GM18511 (cell line): Measurements from ENCODE around the gene SETD4.
A peak's percentile ranks its signal among the peaks of the same experiment; 100 is the strongest.

Experiments used
- ATAC-seq: cut with Tn5 transposase; IDR thresholded peaks from one replicate; pipeline ENCODE4 v1.9.1; 2021; ENCODE audit warnings: mild to moderate bottlenecking, moderate library complexity; ENCODE audit not compliant: unreplicated experiment

Gene SETD4

DNA sequence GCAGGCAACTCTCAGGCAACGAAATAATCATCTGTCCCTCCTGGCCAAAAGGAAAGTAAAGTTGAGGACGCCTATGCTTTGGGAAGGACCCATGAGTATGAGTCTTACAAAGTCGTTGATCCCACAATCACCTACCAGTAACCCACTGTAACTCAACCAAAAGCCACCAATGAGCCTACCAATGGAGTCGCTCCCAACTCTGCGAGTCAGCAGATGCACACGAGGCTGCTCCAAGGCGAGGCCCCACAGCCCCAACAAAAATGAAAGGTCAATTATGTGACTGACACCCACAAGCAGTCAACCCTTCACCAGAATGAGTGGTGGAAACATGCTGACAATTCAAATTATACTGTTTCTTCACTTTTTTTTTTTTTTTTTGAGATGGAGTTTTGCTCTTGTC is 12.0 kb downstream of the SETD4 start:
- no peak for ATAC-seq

DNA sequence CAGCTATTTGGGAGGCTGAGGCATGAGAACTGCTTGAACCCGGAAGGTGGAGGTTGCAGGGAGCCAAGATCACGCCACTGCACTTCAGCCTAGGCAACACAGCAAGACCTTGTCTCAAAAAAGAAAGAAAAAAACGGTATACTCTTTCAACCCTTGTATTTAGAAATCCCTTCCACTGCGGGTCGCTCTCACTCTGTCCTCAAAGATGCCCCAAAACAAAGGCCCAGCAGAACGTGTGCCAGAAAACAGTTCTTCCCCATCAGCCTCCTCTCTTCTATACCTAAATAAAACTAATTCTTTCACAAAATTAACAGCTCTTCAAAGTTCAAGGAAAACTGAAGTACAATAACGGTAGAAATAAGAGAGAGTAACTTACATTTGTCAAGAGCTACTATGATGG is 13.2 kb downstream of the SETD4 start:
- ATAC-seq, result no peak

DNA sequence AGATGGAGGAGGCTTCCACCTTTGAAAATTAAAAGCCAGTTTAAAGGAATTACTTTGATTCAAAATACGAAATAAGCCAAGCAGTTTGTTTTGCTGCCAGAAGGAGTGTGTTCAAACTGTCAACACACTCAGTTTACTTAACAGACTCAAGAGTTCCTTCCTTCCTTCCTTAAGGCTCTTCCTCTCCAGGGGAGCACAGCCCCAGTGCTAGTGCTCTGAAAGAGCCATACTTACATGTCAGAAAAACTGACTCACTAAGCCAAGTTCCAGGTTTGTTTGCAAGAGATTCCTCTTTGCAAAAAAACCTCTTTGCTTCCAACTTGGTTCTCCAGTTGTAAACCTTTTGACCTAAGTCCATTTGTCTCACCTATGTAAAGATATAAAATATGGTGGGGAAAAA is 14.3 kb downstream of the SETD4 start:
- no peak for ATAC-seq

DNA sequence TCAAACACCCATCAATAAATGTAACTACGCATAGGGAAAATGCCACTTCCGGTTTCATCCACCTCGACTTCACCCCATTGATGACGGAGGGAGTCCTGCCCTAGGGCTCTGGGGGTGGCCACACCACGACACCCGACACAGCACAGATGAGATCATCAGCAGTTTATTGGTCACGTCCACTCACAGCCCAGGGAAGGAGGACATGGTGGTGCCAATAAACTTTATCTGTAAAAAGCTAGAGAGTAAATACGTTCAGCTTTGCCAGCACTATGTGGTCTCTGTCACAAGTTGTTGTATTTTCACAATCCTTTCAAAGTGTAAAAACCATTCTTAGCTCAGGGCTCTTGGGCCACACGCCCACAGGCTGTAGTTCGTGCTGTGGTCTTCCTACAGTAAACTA is 16.3 kb downstream of the SETD4 start:
- ATAC-seq, result no peak

DNA sequence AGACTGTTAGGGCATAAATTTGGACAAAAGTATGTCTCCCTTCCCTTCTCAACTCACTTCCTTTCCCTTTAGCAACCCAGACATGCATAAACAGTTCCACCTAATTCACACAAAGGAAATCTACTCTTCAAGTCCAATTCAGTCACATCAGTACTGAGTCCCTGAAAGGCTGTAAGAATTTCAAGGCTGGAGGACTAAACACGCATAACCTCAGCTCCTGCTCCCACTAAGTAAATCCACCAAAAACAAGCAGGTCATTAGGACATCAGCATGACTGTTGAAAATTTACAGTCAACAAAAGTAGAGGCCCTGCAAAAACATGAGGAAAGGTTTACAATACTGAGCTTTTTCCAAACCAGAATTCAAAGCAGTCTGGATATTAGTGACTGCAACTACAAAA is 18.4 kb downstream of the SETD4 start:
- ATAC-seq, result no peak

DNA sequence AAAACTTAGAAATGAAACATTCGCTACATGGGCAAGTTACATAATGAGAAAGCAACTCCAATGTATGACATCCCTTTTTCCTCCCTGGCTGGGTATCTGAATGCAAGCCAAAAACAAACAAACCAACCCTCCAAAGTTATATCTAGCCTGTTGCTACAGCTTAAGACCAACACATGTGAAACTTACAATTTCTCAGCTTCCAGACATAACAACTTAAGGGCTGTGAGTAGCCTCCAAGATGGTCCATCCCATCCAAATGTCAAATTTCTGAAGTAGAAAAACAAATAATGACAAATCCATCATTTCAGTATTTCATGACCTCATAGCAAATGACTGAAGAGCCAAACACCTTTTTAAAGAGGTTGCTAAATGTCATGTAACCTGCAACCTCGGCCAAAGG is 19.9 kb downstream of the SETD4 start:
- no peak for ATAC-seq

DNA sequence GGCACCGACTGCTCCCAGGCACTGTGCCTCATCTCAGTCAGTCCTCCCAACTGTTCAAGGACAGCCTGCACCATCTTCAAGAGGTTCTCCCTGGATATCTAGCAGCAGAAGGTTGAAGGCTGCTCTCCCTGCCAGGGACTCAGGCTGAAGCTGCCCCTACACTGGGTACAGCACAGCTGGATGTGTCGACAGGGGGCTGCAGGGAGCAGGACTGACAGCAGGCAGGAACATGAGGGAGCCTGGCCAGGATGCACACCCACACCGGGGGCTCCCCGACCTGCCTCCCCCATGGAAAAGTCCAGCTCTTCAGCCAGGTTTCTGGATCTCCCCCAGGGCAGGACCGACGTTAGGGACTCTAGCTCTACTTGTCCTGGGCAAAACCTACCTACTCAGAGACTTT is 20.5 kb downstream of the SETD4 start:
- ATAC-seq, result no peak

DNA sequence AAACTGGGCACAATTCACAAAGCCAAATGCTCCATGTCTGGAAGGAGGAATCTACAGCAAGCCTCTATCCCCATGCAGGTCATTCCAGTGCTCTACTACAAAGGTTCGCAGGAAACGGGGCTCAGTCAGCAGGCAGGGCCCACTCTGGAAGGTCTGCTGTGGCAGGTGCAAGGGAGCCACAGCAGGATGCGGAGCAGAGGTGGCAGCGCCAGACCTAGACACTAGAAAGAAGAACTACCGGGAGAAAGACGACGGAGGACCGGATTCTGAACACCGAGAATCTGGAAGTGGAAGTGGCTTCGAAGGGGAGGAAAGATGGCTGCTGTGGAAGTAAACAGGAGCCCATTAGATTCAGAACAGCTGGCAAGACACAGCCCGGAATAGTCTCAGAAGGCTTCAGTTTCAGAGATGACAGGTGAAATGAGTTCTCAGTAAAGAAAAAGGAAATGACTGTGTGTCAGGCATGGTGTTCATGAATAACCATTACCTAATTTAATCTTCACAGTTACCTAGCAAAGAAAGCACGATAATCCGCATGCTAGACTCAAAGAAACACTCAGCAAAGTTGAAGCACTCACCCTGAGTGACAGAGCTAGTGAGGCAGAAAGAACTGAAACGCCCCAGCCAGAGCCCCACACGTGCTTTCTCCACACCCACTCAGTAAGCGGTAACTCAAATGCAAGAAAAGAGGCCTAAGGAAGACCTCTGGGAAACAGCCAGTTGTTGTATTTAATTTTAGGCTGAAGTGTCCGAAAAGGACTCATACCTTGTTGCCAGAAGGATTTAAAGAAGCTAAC is 21.4 kb downstream of the SETD4 start:
- ATAC-seq, result no peak

DNA sequence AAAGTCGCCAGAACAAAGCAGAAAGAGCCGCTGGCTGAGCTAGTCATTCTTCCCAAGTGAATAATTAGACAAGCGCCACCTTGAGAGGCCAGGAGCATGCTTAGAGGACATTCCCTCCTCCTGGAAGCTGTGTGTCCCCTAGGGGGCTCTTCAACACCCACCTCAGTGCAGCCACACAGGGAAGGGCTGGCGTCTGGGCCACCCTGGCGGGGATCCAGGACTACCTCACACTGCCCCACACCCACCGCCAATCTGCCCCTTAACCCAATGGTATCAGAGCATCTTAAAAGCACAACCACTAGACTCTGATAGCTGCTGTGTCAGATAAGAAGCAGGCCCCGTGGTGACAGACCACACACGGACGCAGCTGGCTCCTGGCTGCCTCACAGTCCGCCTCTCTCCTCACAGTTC is 24.9 kb downstream of the SETD4 start:
- no peak for ATAC-seq

DNA sequence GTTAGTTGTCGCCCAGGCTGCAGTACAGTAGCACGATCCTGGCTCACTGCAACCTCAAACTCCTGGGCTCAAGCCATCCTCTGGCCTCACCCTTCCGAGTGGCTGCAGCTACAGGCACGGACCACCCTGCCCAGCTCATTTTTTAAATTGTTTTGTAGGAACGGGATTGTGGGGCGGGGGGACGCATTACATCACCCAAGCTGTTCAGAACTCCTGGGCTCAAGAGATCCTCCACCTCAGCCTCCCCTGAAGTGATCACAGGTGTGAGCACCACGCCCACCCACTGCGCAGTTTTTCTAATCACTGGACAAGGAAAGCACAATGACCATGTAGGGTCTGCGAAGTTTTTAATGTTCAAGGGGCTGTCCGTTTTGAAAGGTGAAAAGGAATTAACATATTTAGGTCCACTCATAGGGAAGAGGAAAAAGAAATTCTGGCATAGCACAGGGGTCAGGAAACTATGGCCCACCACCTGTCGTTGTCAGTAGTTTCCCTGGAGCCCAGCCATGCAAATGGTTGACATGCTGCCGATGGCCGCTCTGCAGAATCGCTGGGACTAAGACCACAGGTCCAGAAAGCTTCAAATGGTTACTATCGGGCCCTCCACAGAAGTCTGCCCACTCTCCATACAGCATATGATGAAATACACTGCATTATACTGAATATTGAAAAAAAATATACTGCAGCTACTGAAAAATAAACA is 26.0 kb downstream of the SETD4 start:
- no peak for ATAC-seq

DNA sequence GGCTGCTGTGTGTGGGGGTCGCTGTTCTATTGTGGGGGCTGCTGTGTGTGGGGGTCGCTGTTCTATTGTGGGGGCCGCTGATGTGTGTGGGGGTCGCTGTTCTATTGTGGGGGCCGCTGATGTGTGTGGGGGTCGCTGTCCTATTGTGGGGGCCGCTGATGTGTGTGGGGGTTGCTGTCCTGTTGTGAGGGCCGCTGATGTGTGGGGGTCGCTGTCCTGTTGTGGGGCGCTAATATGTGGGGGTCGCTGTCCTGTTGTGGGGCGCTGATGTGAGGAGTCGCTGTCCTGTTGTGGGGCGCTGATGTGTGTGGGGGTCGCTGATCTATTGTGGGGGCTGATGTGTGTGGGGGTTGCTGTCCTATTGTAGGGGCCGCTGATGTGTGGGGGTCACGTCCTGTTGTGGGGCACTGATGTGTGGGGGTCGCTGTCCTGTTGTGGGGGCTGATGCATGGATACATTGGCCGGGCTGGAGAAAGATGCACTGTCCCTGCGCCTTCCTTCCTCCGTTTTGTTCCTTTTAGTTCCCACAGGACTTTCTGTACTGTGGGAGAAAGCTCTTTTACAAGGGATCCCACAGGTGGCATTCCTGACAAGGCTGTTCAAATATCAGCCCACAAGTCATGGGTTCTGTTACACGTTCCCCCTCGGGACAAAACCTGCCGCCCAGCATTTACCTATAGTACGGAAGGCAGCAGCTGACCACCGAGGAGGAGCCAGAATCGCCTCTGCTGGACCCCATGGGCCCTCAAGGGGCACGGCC is 27.5 kb downstream of the SETD4 start:
- ATAC-seq, result no peak

DNA sequence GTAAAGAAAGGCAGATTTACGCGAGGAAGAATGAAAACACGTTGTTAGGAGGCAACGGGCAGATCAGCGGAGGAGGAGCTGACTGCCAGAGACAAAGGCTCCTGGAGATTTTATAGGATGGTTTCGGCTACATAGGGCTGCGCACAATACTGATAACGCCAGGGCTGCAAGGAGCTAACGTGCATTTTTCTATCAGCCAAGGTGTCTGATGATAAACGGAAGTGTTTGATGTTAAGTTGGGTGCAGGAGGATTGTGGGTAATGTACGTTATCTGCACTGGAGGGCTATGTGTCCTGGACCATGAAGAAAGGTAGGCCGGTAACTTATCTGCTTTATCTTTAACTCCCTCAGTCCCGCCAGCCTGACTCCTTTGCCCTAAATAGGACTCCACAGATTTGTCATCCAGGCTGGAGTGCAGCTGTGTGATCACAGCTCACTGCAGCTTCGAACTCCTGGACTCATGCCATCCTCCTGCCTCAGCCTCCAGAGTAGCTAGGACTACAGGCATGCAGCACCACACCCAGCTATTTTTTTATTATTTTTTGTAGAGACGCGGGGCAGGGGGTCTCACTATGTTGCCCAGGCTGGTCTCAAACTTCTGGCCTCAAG is 29.6 kb downstream of the SETD4 start:
- no peak for ATAC-seq

DNA sequence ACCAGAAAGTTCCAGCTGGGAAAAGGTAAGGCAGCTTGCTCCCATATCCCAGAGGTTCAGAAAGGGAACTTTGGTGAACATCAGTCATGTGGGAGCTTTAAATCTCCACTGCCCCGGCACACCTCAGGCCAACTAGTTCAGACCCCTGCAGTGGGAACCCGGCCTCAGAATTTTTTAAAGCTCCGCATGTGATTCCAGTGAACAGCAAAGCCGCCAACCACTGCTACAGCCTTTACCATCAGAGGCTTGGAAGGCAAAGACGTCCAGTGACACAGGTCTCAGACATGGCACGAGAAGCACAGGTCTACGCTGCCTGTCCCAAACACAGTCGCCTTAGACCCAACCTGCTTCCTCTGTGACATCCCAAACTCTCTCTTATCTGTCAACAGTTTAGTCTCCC is 31.0 kb downstream of the SETD4 start:
- no peak for ATAC-seq

DNA sequence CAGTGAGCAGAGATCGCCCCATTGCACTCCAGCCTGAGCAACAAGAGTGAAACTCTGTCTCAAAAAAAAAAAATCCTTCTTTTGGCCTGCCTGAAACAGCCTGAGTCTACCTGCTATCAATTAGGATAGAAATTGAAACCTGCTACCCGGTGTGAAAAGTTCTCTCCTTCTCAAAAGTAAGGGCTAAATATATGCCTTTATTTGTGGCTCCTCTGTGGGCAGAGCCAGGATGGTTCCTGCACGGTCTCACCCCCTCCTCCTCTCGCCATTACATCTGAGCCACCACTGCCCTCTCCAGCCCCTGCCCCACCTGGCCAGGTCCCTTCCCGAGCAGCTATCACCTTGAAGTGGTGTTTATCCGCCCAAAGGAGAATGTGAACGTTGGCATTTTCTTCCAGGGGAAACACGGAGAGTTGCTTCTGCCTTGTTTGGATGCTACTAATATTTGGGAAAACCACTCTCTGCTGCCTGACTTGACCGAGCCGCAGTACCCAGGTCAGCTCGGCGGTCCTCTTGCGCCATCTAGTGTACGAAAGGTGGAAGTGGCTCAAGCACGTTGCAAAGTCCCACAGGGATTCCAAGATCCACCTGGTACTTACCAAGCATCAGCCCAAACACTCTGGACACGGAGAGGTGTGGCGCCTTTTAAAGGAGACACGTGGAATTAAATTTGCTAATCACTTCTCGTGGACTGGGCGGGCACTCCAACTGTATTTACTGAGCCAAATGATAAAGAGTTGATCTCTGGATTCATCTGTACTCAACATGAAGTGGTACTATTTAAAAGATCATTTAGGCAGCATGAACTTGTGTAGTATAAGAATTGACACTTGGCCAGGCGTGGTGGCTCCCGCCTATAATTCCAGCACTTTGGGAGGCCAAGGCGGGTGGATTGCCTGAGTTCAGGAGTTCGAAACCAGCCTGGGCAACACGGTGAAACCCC is 31.9 kb downstream of the SETD4 start:
- ATAC-seq, result peak; percentile 84

DNA sequence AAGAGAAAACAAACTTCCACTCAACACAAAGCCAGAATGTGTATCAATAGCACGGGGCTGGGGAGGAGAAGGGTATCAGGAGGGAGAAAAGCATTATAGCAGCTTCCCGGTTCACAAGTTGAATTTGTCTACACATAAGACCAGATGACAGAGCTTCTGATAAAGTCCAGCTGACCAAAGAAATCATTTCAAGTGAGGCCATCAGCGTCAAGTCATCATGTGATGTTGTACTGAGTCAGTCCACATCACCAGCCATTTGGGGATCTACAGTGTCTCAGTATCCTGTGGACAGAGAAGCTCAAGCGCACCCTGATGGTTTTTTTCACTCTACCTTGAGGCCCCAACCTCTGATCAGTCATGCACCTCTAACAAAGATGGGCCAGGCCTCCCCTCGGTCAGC is 33.0 kb downstream of the SETD4 start:
- ATAC-seq, result no peak

DNA sequence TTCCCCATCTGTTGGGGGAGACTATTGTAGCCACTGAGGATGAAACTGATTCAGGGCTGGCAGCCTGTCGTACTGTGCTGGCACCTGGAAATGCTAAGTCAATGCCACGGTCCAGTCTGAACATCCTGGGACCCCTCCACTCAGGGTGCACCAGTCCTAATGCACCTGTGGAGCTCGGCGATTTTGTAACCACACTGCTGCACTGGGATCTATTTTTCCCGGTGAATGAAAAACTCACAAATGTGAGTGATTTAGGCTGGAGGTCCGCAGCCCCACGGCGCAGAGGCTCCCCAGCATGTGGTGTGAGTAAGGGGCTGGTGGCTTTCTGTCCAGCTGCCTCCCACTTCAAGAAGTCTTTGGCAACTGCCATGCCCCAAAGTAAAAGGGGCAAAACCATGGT is 35.5 kb downstream of the SETD4 start:
- no peak for ATAC-seq

DNA sequence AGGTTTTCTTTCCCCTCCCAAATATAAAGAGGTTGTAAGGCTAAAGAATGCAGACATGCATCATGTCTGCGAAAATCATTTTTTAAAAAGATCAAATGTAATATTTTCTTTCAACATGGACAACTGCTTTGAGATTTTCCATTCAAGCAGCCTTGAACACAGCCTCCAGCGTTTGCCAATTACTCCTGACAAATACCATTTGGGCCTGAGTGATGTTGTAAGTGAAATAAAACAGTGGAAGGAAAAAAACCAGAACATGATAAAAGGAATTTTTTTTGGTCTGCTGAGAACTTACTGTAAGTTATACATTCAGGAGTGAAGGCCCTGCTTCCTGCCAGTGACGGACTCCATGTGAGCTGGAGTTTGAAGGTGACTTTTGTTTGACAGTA is 37.2 kb downstream of the SETD4 start:
- ATAC-seq, result no peak

DNA sequence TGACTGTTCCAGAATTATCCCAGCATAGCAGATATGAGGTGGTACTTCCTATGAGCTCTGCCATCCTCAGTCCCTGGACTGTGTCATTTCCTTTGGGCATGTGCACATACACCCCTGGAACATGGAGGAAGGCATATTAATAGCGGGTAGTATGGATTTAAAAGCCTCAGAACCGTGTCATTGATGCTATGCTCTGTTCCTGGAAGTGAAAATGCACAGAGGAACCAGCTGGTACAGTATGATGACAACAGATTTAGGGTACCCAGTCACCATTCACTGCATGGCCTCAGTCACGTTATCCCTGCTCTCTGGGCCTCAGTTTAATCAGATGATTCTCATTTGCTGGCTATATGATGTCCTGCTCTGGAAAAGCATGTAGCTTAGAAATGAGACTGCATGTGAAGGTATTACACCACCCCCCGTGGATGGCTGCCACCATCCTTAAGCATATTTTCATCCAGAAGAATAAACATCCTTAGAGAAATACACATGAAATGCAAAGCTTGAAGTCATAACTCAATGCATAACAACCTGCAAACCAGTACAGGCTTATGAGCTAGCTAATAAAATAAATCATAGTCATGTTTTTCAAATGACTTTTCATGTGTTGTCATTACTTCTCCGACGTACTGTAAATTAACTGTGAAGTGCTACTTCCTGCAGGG is 37.8 kb downstream of the SETD4 start:
- no peak for ATAC-seq

DNA sequence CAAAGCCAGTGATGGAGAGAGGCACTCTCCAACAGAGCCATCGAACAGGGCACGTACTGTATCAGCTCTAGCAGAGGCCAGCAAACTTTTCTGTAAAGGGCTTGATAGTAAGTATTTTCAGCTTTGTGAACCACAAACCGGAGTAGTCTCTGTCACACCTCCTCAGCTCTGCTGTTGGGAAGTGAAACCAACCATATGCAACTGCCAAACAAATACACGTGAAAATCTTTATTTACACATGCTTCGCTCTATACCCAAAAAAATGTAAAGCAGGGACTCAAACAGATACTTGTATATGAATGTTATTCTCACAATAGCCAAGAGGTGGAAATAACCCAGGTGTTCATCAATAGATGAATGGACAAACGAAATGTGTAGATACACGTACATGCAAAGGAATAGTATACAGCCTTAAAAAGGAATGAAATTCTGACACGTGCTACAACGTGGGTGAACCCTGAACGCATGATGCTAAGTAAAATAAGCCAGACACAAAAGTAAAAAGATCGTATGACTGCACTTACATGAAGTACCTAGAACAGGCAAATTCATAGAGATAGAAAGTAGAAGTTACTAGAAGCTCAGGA is 39.0 kb downstream of the SETD4 start:
- peak; percentile 93 for ATAC-seq
